ENCODE measurements around the gene CPAMD8.

DNA sequence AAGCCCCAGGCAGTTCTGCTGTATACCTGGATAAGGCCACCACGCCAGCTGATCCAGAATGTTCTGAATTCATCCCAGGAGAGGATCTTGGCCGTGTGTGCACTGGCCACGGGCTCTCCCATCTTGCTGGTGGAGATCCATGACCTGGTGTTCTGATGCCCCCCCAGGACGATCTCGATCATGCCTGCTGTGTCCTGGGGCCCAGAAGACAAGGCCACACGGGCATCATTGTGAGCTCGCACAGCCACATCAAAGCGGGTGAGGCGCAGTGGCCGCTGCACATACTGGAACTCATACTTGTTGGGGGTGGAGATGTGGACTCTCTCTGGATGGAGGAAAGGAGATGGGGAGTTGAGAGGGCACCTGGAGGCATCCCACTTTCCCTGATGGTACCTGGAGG, 97.7 kb downstream of the CPAMD8 start:
- TF ChIP-seq, protein P1, sequence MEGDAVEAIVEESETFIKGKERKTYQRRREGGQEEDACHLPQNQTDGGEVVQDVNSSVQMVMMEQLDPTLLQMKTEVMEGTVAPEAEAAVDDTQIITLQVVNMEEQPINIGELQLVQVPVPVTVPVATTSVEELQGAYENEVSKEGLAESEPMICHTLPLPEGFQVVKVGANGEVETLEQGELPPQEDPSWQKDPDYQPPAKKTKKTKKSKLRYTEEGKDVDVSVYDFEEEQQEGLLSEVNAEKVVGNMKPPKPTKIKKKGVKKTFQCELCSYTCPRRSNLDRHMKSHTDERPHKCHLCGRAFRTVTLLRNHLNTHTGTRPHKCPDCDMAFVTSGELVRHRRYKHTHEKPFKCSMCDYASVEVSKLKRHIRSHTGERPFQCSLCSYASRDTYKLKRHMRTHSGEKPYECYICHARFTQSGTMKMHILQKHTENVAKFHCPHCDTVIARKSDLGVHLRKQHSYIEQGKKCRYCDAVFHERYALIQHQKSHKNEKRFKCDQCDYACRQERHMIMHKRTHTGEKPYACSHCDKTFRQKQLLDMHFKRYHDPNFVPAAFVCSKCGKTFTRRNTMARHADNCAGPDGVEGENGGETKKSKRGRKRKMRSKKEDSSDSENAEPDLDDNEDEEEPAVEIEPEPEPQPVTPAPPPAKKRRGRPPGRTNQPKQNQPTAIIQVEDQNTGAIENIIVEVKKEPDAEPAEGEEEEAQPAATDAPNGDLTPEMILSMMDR (IDR thresholded peaks at IDR 0.05): no peak
- TF ChIP-seq POLR2A (IDR thresholded peaks at IDR 0.05): no peak
